Smooth muscle cell (in vitro differentiated cells): Measurements from ENCODE around the gene OR10V1. TPM values are rescaled to one million over a fixed set of nuclear protein-coding genes. Genes with fewer than 3 reads are reported as not detected.

ENCODE experiments used
- DNase-seq: peaks from one replicate; lab custom pipeline; 2025; ENCODE audit not compliant: unreplicated experiment; lab: John Stamatoyannopoulos, UW
- H2AFZ ChIP-seq: fragments of 200-600 bp; sonication (generic); 2 replicates; pipeline ENCODE4 v1.6.0; 2016; ENCODE audit warnings: antibody characterized with exemption, low read depth, mild to moderate bottlenecking
- H3F3A ChIP-seq: fragments of 200-600 bp; sonication (generic); 2 replicates; pipeline ENCODE4 v1.6.0; 2017; ENCODE audit warnings: antibody characterized with exemption, low read depth
- H3K27ac ChIP-seq: fragments of 200-600 bp; sonication (generic); 2 replicates; pipeline ENCODE4 v1.5.1; 2016; ENCODE audit warnings: low read depth, mild to moderate bottlenecking
- H3K27me3 ChIP-seq: fragments of 200-600 bp; sonication (generic); 2 replicates; pipeline ENCODE4 v1.6.1; 2016; ENCODE audit warnings: low read depth, mild to moderate bottlenecking
- H3K36me3 ChIP-seq: fragments of 200-600 bp; sonication (generic); 2 replicates; pipeline ENCODE4 v1.5.1; 2016; ENCODE audit warnings: low read depth
- H3K4me1 ChIP-seq: fragments of 200-600 bp; sonication (generic); 2 replicates; pipeline ENCODE4 v1.5.1; 2016; ENCODE audit warnings: low read depth
- H3K4me2 ChIP-seq: fragments of 200-600 bp; sonication (generic); 2 replicates; pipeline ENCODE4 v1.6.0; 2016; ENCODE audit warnings: mild to moderate bottlenecking
- H3K4me3 ChIP-seq: fragments of 200-600 bp; sonication (generic); 2 replicates; pipeline ENCODE4 v1.5.1; 2016; ENCODE audit warnings: mild to moderate bottlenecking
- H3K79me2 ChIP-seq: fragments of 200-600 bp; sonication (generic); 2 replicates; pipeline ENCODE4 v1.6.0; 2016; ENCODE audit warnings: low read depth, mild to moderate bottlenecking
- H3K9ac ChIP-seq: fragments of 200-600 bp; sonication (generic); 2 replicates; pipeline ENCODE4 v1.6.0; 2016; ENCODE audit warnings: low read depth
- H3K9me3 ChIP-seq: fragments of 200-600 bp; sonication (generic); replicated peaks from 2 replicates; pipeline ENCODE4 v1.5.1; 2016; ENCODE audit warnings: low read depth
- H4K20me1 ChIP-seq: fragments of 200-600 bp; sonication (generic); 2 replicates; pipeline ENCODE4 v1.6.0; 2016; ENCODE audit warnings: low read depth
- WGBS: methylation state at CpG from one replicate; pipeline ENCODE4 v1.1.7; 2016; ENCODE audit warnings: low lambda C conversion rate; 5-methylcytosine and 5-hydroxymethylcytosine counted together
- polyA plus RNA-seq: library from polyadenylated mRNA; unstranded; fragments of >200 nt; fragmentation: Nextera tagmentation; extraction: Ambion mirVana; gene quantifications from 2 replicates; pipeline ENCODE4 v1.2.1, GENCODE V29; 2016
- total RNA-seq: library from RNA; depleted of rRNA; stranded (reverse); fragments of >200 nt; gene quantifications from 2 replicates; pipeline ENCODE4 v1.2.3, GENCODE V29; 2014
- TF ChIP-seq, protein P1 (sequence below): fragments of 200-600 bp; sonication (generic); IDR thresholded peaks from 2 replicates; pipeline ENCODE4 v1.5.1; 2017; ENCODE audit warnings: borderline replicate concordance, mild to moderate bottlenecking, antibody characterized with exemption; ENCODE audit not compliant: insufficient read depth, poor library complexity, severe bottlenecking

OR10V1 gene
- total RNA-seq (not detected in 2 replicates), polyA plus RNA-seq (not detected in 2 replicates)

- no peak within 1 kb of the TSS for H3K4me3 ChIP-seq
- no peaks in the 10 kb centered on the region for H3K79me2 ChIP-seq
- TF ChIP-seq, protein P1, sequence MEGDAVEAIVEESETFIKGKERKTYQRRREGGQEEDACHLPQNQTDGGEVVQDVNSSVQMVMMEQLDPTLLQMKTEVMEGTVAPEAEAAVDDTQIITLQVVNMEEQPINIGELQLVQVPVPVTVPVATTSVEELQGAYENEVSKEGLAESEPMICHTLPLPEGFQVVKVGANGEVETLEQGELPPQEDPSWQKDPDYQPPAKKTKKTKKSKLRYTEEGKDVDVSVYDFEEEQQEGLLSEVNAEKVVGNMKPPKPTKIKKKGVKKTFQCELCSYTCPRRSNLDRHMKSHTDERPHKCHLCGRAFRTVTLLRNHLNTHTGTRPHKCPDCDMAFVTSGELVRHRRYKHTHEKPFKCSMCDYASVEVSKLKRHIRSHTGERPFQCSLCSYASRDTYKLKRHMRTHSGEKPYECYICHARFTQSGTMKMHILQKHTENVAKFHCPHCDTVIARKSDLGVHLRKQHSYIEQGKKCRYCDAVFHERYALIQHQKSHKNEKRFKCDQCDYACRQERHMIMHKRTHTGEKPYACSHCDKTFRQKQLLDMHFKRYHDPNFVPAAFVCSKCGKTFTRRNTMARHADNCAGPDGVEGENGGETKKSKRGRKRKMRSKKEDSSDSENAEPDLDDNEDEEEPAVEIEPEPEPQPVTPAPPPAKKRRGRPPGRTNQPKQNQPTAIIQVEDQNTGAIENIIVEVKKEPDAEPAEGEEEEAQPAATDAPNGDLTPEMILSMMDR = no peak
- H4K20me1 ChIP-seq = no peaks in the 10 kb centered on the region
- no peak within 1 kb of the TSS for H2AFZ ChIP-seq
- no peaks in the 10 kb centered on the region for H3K36me3 ChIP-seq
- H3K9ac ChIP-seq = no peak within 1 kb of the TSS
- no peaks in the 10 kb centered on the region for H3K27me3 ChIP-seq
- H3K27ac ChIP-seq = no peak within 1 kb of the TSS
- H3K9me3 ChIP-seq = no peaks in the 10 kb centered on the region
- H3K4me2 ChIP-seq = no peak within 1 kb of the TSS
- WGBS = 98% methylated on average over 2 of the region's 2 CpGs
- no peaks in the 10 kb centered on the region for H3F3A ChIP-seq
- no peak for DNase-seq
- no peaks in the 10 kb centered on the region for H3K4me1 ChIP-seq
Observed at GRCh38 chr11:59713745-59714144, at the start of gene OR10V1. OR10V1 (minus strand) TSS chr11:59713845; CDS start chr11:59713845, 0 bp downstream.

DNA sequence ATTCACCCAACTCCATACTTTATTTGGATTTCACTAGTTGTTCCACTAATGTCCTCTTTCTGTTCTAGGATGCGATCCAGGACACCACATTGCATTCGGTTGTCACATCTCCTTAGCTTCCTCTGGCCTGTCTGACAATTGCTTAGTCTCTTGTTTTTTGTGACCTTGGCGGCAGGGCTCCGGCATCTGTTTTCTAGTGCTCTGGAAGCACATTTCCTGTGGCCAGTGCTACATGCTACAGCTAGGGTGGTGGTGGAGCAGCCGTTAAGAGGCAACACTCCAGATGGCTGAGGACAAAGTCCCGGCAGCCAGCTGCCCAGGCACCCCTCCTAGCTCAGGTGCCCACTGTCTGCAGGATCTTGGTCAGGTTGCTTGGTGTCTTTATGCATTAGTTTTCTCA, 48.3 kb upstream of the OR10V1 start:
- Histone ChIP-seq H3K4me1 (peaks cover 12% of the 10 kb centered on the region), H3K27ac (no peak overlapping the region), H3K36me3 (no peaks in the 10 kb centered on the region), H3K4me2 (no peak overlapping the region), H3K9ac (no peak overlapping the region), H3K79me2 (peaks cover 91% of the 10 kb centered on the region), H2AFZ (no peak overlapping the region), H3K27me3 (no peaks in the 10 kb centered on the region), H4K20me1 (peaks cover 97% of the 10 kb centered on the region), H3F3A (no peaks in the 10 kb centered on the region), H3K9me3 (no peaks in the 10 kb centered on the region), H3K4me3 (no peak overlapping the region)
- WGBS = 73% methylated on average over 6 of the region's 6 CpGs
- DNase-seq = no peak
- TF ChIP-seq, protein P1 = no peak

DNA sequence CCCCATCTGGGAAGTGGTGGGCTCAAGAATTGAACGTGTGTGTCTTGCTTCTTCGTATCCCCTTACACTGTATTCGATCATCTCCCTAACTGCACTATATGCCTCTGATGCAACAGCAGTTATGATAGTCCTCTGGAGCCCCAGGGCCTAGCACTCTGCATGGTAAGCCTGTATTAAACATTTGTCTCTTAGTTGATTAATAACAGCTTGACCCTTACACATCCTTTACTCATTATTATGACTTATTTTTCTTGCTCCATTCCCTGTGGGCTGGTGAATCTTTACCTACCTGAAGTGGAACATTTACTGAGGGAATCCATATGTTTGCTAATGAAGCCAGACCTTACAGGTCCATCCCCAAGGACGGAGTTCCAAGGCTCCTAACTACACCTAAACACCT, 47.1 kb upstream of the OR10V1 start:
- Histone ChIP-seq H2AFZ (no peak overlapping the region), H3K27me3 (no peaks in the 10 kb centered on the region), H3K9ac (no peak overlapping the region), H3K4me3 (no peak overlapping the region), H3K79me2 (peaks cover 93% of the 10 kb centered on the region), H3K4me2 (no peak overlapping the region), H3F3A (peaks cover 7% of the 10 kb centered on the region), H4K20me1 (peaks cover 97% of the 10 kb centered on the region), H3K9me3 (no peaks in the 10 kb centered on the region), H3K4me1 (peaks cover 11% of the 10 kb centered on the region), H3K27ac (no peak overlapping the region), H3K36me3 (no peaks in the 10 kb centered on the region)
- TF ChIP-seq, protein P1 = no peak
- DNase-seq = no peak
- 95% methylated on average over 4 of the region's 4 CpGs for WGBS

- peaks cover 85% of the 10 kb centered on the region for H3K79me2 ChIP-seq
- no peaks in the 10 kb centered on the region for H3K36me3 ChIP-seq
- peaks cover 10% of the 10 kb centered on the region for H3K4me1 ChIP-seq
Observed at GRCh38 chr11:59759900-59760299, 46.3 kb upstream of the OR10V1 start.

More at GRCh38 chr11:59759900-59760299, 46.3 kb upstream of the OR10V1 start:
- no peak overlapping the region for H3K4me3 ChIP-seq
- H3K27me3 ChIP-seq = no peaks in the 10 kb centered on the region
- 53% methylated on average over 4 of the region's 4 CpGs for WGBS
- TF ChIP-seq, protein P1 = no peak
- H3F3A ChIP-seq = peaks cover 7% of the 10 kb centered on the region
- no peak overlapping the region for H2AFZ ChIP-seq
- H4K20me1 ChIP-seq = peaks cover 89% of the 10 kb centered on the region
- no peak overlapping the region for H3K9ac ChIP-seq
- no peak for DNase-seq
- H3K27ac ChIP-seq = no peak overlapping the region
- H3K9me3 ChIP-seq = no peaks in the 10 kb centered on the region
- H3K4me2 ChIP-seq = no peak overlapping the region
